Measurements from ENCODE around the gene LLGL2. TPM values are rescaled to one million over a fixed set of nuclear protein-coding genes. Genes with fewer than 3 reads are reported as not detected.

LLGL2 gene
- total and polyA plus RNA-seq, 10 of the 15 experiments (the other 5 are each of a cell fraction or from before 2014, with no cell fraction given): 0.21 to 9.9 (median 4.5) TPM

DNA sequence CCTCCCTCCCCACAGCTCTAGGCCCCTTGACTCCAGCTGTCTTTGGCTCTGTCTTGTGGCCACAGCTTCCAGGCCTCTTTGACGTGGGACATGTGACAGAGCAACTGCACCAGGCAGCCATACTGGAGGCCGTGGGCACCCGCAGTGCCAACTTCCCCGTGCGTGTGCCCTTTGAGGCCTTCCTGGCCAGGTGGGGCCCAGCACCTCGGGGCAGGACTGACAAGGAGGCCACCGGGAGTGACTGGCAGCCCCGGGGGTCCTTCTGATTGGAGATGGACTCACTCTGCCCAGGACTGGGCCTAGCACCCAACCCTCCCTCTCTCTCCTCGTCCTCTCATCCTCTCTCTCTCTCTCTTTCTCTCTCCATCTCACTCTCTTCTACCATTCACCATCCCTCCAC, 77.6 kb downstream of the LLGL2 start (continued):
- TF ChIP-seq MYC (IDR thresholded peaks at IDR 0.05; ENCODE audit: insufficient read depth, insufficient read length, insufficient replicate concordance, low read length, severe bottlenecking) (no peak), ZNF217 (IDR thresholded peaks at IDR 0.05) (no peak), POLR2AphosphoS2 (IDR thresholded peaks at IDR 0.05; ENCODE audit: low read depth, low read length) (no peak), NFYB (IDR thresholded peaks at IDR 0.05; ENCODE audit: insufficient read depth, low read depth, low read length) (no peak)
- TF ChIP-seq, protein P1, sequence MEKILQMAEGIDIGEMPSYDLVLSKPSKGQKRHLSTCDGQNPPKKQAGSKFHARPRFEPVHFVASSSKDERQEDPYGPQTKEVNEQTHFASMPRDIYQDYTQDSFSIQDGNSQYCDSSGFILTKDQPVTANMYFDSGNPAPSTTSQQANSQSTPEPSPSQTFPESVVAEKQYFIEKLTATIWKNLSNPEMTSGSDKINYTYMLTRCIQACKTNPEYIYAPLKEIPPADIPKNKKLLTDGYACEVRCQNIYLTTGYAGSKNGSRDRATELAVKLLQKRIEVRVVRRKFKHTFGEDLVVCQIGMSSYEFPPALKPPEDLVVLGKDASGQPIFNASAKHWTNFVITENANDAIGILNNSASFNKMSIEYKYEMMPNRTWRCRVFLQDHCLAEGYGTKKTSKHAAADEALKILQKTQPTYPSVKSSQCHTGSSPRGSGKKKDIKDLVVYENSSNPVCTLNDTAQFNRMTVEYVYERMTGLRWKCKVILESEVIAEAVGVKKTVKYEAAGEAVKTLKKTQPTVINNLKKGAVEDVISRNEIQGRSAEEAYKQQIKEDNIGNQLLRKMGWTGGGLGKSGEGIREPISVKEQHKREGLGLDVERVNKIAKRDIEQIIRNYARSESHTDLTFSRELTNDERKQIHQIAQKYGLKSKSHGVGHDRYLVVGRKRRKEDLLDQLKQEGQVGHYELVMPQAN (conservative IDR thresholded peaks at IDR 0.05): no peak

DNA sequence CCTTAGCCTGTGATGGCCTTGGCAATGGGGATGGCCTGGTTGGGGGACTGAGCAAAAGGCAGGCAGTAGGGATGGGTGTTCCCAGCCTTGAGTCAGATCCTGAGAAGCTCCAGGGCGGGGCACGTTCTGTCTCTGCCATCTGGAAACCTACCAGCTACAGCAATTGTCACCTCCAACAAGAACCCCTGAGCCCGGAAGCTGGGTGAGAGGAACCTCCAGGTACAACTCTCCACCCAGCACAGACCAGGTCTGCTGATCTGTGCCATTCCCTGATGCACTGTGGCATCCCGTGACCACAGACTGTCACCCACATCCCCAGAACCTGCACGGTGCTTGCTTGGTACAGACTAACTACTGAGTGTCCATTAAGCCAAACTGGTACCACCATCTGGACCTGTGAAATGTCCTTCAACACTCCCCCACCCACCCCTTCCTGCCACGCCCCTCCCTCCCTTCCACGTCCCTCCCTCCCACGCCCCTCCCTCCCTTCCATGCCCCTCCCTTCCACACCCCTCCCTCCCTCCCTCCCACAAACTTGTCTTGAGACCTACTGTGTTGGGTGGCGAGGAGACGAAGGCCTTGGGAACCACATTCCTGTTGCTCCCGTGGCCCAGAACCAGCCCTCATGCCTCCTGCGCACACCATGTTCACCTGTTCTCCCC, 78.7 kb downstream of the LLGL2 start:
- WGBS (ENCODE audit: insufficient coverage, insufficient replicate concordance, low lambda C conversion rate, missing lambda C conversion rate): 69% methylated on average over 7 of the region's 12 CpGs
- intact Hi-C loops (cut with micrococcal nuclease; ENCODE audit: unreplicated experiment) (no loop called here), in situ Hi-C loops (cut with MboI) (no loop called here)
- H3K36me3 ChIP-seq (ENCODE audit: control insufficient read depth in 2 of 2, insufficient read depth in 2 of 2, low read length in 1 of 2): no peaks in the 10 kb centered on the region
- ChIA-PET SMC1A (ENCODE audit: uncharacterized antibody, unreplicated experiment) (interaction anchor here (1.4 kb wide), 1 partner anchor 145 kb away, joined by 5 read pairs; no protein-coding TSS in a partner anchor), POLR2A (no interaction called here), RAD21 (ENCODE audit: unreplicated experiment) (interaction anchor here (0.7 kb wide), 1 partner anchor 30 kb away, joined by 3 read pairs; no protein-coding TSS in a partner anchor), CTCF (interaction anchor here (0.7 to 7.1 kb wide), 4 partner anchors 13 to 145 kb away, joined by 3 to 164 read pairs (median 4); partner anchors contain the start of gene SMIM5)
- H4K20me1 ChIP-seq (ENCODE audit: control insufficient read depth, insufficient read depth): no peaks in the 10 kb centered on the region; the same call in 1 of the 2 replicates
- H3K4me1 ChIP-seq (ENCODE audit: control insufficient read depth, insufficient read depth, low read length): no peaks in the 10 kb centered on the region
- no TSS peak for BruUV-seq (replicated peaks)
- no peak overlapping the region for H3K4me2 ChIP-seq (ENCODE audit: control insufficient read depth, insufficient read depth)
- no peak for DNase-seq (ENCODE audit: low read depth, low spot score)
- H3K27me3 ChIP-seq (replicated peaks in 1 of 2; ENCODE audit: control insufficient read depth in 2 of 2, insufficient read depth in 2 of 2, low read length in 1 of 2): no peaks in the 10 kb centered on the region
- no peaks in the 10 kb centered on the region for H3K79me2 ChIP-seq (ENCODE audit: control insufficient read depth, insufficient read depth, low read length)
- no peak overlapping the region for H3K4me3 ChIP-seq
- no peak; the same call in 2 of the 3 replicates for ATAC-seq
- H3K9ac ChIP-seq (ENCODE audit: control insufficient read depth, insufficient read depth, low read length): no peak overlapping the region
- no peak overlapping the region for H3K27ac ChIP-seq (ENCODE audit: control insufficient read depth, insufficient read depth)
- FAIRE-seq: no peak
- no peak overlapping the region for H2AFZ ChIP-seq (ENCODE audit: control insufficient read depth, low read depth, low read length)
- H3K9me3 ChIP-seq (replicated peaks; ENCODE audit: control insufficient read depth, insufficient read depth, low read length): no peaks in the 10 kb centered on the region
- no peak for TF ChIP-seq ATF3 (IDR thresholded peaks at IDR 0.05; ENCODE audit: borderline replicate concordance, extremely low read depth, low read depth, low read length)
- no peak for TF ChIP-seq FOXK2 (IDR thresholded peaks at IDR 0.05)
- TF ChIP-seq YY1 (IDR thresholded peaks at IDR 0.05; ENCODE audit: low read depth, low read length): no peak
- no peak for TF ChIP-seq TCF12 (IDR thresholded peaks at IDR 0.05; ENCODE audit: low read depth, low read length)
- no peak for TF ChIP-seq MTA2 (IDR thresholded peaks at IDR 0.05; ENCODE audit: low read depth)
- TF ChIP-seq, protein P2, sequence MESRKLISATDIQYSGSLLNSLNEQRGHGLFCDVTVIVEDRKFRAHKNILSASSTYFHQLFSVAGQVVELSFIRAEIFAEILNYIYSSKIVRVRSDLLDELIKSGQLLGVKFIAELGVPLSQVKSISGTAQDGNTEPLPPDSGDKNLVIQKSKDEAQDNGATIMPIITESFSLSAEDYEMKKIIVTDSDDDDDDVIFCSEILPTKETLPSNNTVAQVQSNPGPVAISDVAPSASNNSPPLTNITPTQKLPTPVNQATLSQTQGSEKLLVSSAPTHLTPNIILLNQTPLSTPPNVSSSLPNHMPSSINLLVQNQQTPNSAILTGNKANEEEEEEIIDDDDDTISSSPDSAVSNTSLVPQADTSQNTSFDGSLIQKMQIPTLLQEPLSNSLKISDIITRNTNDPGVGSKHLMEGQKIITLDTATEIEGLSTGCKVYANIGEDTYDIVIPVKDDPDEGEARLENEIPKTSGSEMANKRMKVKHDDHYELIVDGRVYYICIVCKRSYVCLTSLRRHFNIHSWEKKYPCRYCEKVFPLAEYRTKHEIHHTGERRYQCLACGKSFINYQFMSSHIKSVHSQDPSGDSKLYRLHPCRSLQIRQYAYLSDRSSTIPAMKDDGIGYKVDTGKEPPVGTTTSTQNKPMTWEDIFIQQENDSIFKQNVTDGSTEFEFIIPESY (IDR thresholded peaks at IDR 0.05): no peak
- no peak for TF ChIP-seq RAD21 (IDR thresholded peaks at IDR 0.05; ENCODE audit: insufficient read depth, low read depth, low read length)
- no peak for TF ChIP-seq ZNF217 (IDR thresholded peaks at IDR 0.05)
- TF ChIP-seq NFYB (IDR thresholded peaks at IDR 0.05; ENCODE audit: insufficient read depth, low read depth, low read length): no peak
- no peak for TF ChIP-seq SMC3 (IDR thresholded peaks at IDR 0.05; ENCODE audit: borderline replicate concordance, low read length)
- TF ChIP-seq BACH1 (IDR thresholded peaks at IDR 0.05; ENCODE audit: borderline replicate concordance): no peak
- no peak for TF ChIP-seq CTCF (IDR thresholded peaks at IDR 0.05 in 2 of 3, conservative IDR thresholded peaks at IDR 0.05 in 1 of 3; ENCODE audit: control insufficient read depth in 2 of 3, extremely low read depth in 1 of 3, insufficient read depth in 1 of 3, low read depth in 3 of 3, low read length in 3 of 3)
- TF ChIP-seq ZSCAN29 (IDR thresholded peaks at IDR 0.05): no peak
